ENCODE measurements around the gene ZIC4.

ZIC4 gene

DNA sequence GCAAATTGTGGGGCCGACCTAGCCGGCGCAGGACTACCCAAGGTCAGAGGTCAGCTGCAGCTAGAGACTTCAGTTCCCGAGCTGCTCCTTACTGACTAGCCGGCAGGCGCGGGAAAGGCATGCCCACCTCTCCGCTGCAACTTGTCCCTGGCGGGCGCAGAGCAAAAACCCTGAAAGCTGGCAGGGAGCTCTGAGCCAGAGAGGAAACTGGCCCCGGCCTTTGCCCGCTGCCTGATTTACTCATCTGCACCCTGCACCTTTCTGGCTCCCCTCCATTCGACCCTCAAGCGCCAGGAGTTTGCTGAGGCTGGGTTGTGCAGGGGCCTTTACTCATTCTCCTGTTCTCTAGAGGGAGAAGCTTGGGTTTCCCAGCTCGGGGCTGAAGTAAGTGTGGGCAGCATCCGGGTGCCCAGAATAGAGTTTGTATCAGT lies 1.5 kb downstream of the ZIC4 start:
- DNase-seq (ENCODE audit: low spot score) = no peak

DNA sequence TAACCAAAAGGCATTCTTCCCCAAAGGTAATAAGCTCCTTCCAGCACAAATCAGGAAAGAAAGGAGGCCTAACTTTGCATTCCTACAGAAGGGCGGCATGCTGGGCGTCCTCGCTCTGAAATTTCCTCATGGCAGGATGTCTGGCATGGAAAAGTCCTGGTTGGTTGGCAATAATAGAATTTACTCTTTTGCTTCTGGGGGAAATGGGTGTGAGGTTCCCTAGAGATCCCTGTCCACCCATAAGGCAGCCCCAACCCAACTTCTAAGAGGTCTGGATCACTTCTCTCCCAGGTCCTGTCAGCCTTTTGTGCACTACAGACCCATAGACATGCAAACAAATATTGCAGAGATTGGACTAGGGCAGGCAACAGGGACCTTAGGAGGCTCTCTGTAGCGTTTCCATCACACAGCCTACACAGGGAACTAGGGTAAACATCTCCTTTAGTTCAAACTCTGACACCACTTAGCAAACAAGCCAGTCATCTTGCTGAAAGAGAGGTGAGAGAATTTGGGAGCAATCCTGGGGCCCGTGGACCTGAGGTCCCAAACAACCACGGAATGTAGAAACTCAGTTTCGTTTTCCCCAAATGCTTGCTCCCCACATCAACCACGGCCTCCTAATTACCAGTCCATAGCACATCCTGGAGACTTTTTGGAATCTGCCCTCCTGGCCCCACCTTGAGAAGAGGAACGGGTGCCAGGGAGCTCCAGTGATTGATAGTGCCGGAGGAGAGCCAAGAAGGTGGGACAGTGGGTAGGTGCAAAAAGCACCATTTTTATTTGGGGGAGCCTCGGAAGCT lies 2.1 kb downstream of the ZIC4 start:
- DNase-seq (ENCODE audit: low spot score) = no peak

DNA sequence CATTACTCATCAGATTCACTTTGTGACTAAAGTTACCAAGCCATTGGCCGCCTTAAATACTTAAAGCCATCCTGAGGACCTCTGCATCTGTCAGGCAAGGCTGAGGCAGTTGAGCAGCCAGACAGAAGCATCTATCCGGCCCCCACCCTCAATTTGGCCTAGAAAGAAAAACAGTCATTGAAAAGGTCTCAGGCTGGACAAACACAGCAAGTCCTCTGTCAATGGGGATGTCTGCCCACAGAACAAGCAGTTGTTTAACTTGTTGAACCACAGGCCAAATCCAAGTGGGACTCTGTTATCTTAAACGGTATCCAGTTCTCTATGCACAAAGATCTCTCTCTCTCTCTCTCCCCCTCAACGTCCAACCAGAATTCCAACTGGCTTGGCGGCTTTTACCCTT lies 2.8 kb downstream of the ZIC4 start:
- no peak for DNase-seq (ENCODE audit: low spot score)

DNA sequence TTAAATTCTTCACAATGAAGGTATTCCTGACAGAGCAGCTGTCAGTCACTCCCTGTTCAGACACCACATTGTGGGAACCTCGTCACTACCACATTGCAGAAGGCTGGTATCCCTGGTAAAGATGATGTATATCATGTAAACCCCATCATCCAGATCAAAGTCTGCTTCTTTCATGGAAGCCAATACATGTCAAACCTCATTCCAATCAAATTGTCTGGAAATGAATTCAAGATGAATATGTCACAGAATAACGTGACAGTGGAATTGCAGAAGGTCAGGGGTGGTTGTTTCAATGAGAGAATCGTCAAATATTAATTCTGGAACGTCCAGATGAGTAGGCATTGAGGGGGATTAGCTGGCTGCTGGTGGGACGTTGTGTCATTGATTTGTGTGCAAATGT lies 4.2 kb downstream of the ZIC4 start:
- no peak for DNase-seq (ENCODE audit: low spot score)

DNA sequence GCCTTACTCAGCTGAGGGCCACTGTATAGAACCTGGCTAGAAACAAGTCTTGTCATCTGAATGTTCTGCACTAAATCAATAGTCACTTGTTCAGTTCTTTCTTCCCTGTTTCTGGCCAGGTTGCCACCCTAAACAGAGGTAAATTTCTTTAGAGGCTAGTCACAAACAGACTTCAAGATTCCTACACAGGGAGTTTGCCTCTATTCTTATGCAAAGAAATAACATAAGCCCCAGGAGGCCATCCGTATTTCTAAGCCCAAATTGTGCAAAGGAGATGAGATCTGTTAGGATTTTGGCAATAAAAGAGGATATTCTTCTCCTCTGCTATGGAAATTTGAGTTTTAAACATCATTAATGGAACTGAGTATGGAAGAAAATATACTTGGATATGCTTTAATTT lies 4.9 kb downstream of the ZIC4 start:
- DNase-seq (ENCODE audit: low spot score) = no peak

- DNase-seq (ENCODE audit: low spot score) = no peak
Observed at GRCh38 chr3:147400999-147401398, 5.3 kb downstream of the ZIC4 start.

- peak; percentile 19 for DNase-seq (ENCODE audit: low spot score)
Observed at GRCh38 chr3:147400111-147400510, 6.2 kb downstream of the ZIC4 start.

DNA sequence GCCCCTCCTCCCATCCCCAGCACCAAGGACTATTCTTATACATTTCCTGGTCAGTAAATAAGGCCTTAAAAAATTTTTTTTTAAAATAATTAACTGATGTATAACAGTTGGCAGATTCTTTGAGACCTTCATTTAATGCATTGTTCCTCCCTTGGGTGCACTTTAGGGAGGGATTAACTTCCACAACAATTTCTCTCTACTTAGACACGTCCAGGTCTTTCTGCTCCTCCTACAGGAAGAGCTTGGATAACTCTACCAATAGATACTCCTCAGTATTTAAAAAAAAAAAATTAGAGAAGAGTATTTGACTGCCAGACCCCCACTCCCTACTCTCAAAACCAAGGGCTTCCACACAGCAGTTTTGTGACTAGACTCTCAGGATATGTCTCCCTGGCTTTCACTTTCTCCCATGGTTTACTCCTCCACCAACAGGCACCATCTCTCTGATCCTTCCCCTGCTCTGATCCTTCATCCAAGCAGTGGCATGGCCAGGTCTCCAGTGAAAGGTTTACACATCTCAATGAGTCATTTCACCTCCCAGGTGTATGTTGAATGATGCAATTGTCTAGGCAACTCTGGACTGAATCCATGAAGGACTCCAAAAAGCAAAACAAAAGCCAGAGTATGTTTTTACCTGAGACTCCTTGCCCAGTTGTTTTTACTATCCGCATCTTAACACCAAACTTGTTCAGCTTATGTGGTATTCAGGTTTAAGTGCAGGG lies 7.4 kb downstream of the ZIC4 start:
- no peak for DNase-seq (ENCODE audit: low spot score)

DNA sequence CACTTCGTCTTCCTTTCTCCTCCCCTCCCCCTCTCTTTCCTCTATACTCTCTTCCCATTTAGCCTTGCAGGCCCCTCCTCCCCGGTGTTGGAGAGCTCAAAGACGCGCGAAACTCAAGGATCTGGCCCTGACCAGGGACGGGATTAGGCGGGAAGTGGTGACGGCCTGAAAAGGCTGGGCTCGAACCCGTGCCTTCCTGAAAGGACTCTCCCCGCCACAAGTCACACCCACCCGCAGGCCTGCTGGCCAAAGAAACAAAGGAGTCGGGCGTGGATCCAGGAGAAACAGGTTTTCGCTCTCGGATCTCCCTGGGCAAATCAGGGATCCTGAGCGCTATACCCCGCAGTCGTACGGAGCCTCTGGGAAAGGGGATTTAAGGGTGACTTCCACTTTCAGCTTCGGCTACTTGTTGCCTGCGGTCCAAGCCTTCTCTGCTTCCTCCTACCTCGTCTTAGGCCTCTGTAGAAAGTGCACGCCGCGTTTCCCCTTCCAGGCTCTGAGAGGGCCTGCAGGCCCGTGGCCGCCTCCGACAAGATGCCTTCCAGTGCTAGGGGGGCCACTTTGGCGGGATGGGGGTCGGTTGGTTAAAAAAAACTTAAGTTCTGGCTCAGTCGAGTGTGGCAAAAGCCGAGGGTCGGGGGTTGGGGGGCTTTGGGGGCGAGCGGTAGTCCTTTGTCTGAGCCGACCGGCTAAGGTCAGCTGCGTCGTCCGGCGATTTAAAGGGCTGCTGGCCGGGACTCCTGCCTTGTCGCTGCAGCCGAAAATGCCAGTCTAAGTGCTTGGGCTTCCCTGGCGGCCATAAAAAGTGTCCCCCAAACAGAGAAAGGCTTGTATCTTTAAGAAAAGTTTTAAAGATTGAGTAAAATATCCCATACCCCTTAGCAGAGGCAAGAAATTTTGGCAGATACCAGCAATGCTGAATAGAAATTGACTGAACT lies 8.2 kb downstream of the ZIC4 start:
- no peak for DNase-seq (ENCODE audit: low spot score)

- no peak for DNase-seq (ENCODE audit: low spot score)
Observed at GRCh38 chr3:147397155-147397874, 9.0 kb downstream of the ZIC4 start.

DNA sequence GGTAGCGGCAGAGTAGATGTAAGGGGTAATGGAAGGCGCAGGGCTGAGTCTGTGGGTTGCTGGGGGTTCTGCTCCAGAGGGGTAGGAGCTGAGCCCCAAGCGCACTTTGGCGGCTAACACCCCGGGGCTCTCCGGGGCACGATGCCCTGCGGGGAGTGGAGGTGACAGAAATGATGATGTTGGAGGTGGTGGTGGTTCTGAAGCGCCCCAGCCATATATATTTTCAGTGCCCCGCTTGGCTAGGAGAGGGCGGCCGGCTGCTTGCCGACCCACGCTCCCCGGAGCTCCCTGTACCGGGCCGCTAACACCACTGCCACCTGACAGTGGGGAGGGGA lies 9.7 kb downstream of the ZIC4 start:
- no peak for DNase-seq (ENCODE audit: low spot score)

- no peak for DNase-seq (ENCODE audit: low spot score)
Observed at GRCh38 chr3:147395899-147396711, 10.2 kb downstream of the ZIC4 start.

- no peak for DNase-seq (ENCODE audit: low spot score)
Observed at GRCh38 chr3:147394884-147395225, 11.5 kb downstream of the ZIC4 start.

DNA sequence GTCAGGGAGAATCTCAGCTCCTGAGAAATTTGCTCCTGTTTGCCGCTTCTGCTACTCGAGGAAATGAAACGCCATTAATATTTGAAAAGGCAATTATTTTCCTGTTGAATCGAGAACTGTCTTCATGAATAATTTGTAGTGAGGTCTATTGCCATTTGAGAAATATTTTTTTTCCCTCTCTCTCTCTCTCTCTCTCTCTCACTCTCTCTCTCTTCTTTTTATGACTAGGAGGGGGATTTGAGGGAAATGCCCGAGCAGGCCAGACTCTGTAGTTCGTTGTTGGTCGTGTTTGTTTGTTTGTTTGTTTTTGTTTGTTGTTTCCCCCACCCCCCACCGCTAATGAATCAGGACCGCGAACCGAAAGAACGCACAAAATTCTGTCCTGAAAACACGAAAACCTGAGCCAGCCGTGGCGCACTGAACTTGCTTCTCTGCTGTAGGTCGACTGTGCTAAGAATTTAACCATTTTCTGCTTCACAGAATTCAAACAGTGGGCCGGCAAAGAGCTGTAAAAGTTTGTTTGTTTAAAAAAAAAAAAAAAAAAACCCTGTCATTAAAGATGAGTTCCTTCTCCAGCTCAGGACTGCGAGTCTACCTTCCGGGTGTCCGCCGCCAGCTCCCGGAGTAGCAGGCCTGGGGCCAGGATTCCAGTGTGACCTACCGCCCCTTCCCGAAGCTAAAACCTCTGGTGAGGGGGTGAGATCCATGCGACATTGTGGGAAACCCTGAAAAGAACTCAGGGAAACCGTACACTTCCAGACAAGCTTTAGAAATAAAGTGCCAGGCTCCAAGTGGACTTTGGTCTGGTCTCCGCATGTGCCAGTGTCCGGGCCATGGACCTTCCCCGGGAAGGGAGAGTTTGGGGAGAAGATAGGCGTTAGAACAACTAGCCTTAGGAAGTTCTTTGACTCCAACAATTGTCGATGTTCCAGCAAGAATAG lies 12.1 kb downstream of the ZIC4 start:
- peak; percentile 75 for DNase-seq (ENCODE audit: low spot score)

DNA sequence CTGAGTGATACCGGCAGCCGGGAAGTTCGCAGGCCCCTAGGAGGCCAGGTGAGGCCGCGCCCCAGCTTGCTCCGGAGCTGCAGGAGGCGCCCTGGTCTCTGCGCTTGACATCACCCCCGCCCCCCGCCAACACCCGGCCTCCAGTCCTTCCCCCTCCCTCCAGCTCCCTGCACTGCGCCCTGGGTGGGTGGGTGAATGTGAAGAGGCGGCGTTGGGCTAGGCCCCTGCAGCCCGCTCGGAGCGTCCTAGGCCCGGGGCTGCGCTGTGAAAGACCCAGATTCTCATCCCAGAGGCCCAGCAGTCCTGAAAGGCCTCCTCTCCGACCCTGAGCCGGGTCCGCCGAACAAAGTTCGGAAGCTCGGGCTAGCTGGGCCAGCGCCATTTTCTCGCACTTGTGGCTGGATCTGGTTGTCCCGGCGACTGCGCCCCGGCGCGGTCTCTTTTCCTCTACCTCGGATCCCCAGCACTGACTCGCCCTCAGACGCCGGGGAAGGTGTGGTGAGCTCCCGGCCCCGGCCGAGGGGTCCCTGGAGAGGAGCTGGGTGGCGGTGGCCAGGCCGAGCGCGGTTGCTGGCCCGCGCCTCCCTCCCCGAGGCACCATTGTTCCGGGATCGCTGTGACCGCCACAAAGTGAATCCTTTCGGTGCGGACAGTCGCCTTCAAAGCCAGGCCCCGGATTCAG lies 12.9 kb downstream of the ZIC4 start:
- DNase-seq (ENCODE audit: low spot score) = peak; percentile 80

GRCh38 chr3:147392625-147392946 lies 13.8 kb downstream of the ZIC4 start:
- no peak for DNase-seq (ENCODE audit: low spot score)

DNA sequence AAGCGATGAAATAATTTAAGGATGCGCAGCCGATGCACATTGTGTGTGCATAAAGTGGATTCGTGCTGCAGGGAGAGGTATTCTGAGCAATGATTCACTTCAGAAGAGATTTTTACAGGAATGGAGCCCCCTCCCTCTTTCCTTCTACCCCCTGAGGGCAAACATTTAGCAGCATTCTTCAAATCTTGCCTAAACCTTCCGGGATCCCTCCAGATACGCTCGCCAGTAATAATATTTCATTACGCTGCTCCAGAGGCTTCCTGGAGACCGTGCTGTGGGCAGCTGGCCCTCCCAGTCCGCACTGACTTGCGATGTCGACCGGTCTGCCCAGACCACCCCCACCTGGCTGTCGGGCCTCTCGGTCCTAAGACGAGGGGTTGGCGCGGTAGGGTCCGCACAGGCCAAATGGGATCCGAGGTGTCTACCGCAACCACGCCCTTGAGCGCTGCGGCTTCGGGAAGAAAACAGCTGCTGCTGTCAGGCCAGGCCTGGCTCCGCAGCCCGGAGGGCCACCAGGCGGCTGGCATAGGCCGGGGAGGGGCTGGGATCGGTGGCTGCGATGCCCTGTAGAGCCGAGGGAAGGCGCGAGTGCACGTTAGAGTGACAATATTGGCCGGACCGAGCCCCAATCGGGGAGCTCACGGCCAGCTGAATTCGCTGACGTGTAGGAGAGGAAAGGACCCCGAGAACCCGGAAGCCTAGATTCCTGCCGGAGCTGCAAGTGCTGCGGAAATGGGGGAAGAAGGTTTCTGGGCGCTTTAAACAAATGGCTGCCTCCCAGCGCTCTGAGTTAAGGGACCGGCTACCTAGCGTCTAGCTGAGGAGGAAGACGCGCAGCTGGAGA lies 14.3 kb downstream of the ZIC4 start:
- DNase-seq (ENCODE audit: low spot score) = peak; percentile 94

Data from AG20443 (cell line).